GM23338 (cell line): Measurements from ENCODE around the gene SLC25A26. TPM values are rescaled to one million over a fixed set of nuclear protein-coding genes. Genes with fewer than 3 reads are reported as not detected.

Source experiments
- ATAC-seq: fragments of 200-7000 bp; cut with Tn5 transposase; 3 replicates; pipeline ENCODE4 v1.9.1; 2020
- DNase-seq: peaks from one replicate; pipeline ENCODE4 v3.0.0-alpha.2; 2015; ENCODE audit warnings: low spot score
- H2AFZ ChIP-seq: fragments of 200-600 bp; sonication (generic); 2 replicates; pipeline ENCODE4 v1.8.0; 2016; ENCODE audit warnings: antibody characterized with exemption, mild to moderate bottlenecking, moderate library complexity
- H3F3A ChIP-seq: fragments of 200-600 bp; sonication (generic); replicated peaks from 2 replicates; pipeline ENCODE4 v1.8.0; 2017; ENCODE audit warnings: antibody characterized with exemption, mixed run types, low read depth
- H3K27ac ChIP-seq: fragments of 200-600 bp; sonication (generic); 2 replicates; pipeline ENCODE4 v1.6.1; 2016; ENCODE audit warnings: low read depth
- H3K27me3 ChIP-seq: fragments of 200-600 bp; sonication (generic); 2 replicates; pipeline ENCODE4 v1.8.0; 2016; ENCODE audit warnings: mild to moderate bottlenecking, mixed run types, moderate library complexity; ENCODE audit not compliant: insufficient read depth
- H3K36me3 ChIP-seq: fragments of 200-600 bp; sonication (generic); 2 replicates; pipeline ENCODE4 v1.8.0; 2016; ENCODE audit warnings: mild to moderate bottlenecking; ENCODE audit not compliant: insufficient read depth
- H3K4me1 ChIP-seq: fragments of 200-600 bp; sonication (generic); 2 replicates; pipeline ENCODE4 v1.8.0; 2016; ENCODE audit warnings: mild to moderate bottlenecking, moderate library complexity; ENCODE audit not compliant: insufficient read depth
- H3K4me2 ChIP-seq: fragments of 200-600 bp; sonication (generic); 2 replicates; pipeline ENCODE4 v1.7.1; 2017; ENCODE audit warnings: mixed run types
- H3K4me3 ChIP-seq: fragments of 200-600 bp; sonication (generic); 2 replicates; pipeline ENCODE4 v1.6.1; 2016; ENCODE audit warnings: mixed run types
- H3K79me2 ChIP-seq: fragments of 200-600 bp; sonication (generic); replicated peaks from 2 replicates; pipeline ENCODE4 v1.8.0; 2017; ENCODE audit warnings: mild to moderate bottlenecking; ENCODE audit not compliant: insufficient read depth
- H3K9me2 ChIP-seq: fragments of 200-600 bp; sonication (generic); 2 replicates; pipeline ENCODE4 v1.8.0; 2017; ENCODE audit not compliant: insufficient read depth
- H4K20me1 ChIP-seq: fragments of 200-600 bp; sonication (generic); replicated peaks from 2 replicates; pipeline ENCODE4 v1.8.0; 2017; ENCODE audit warnings: mild to moderate bottlenecking; ENCODE audit not compliant: insufficient read depth
- H3K27ac Mint-ChIP-seq: 2 replicates; pipeline ENCODE4 v1.8.0; 2020; ENCODE audit warnings: inconsistent platforms, mild to moderate bottlenecking, moderate library complexity, mixed read lengths
- H3K27me3 Mint-ChIP-seq: 3 replicates; pipeline ENCODE4 v1.8.0; 2022; ENCODE audit warnings: low read depth, mild to moderate bottlenecking, moderate library complexity, mixed read lengths, inconsistent platforms; ENCODE audit not compliant: insufficient read depth, poor library complexity
- H3K36me3 Mint-ChIP-seq: 3 replicates; pipeline ENCODE4 v1.8.0; 2021; ENCODE audit warnings: low read depth, mild to moderate bottlenecking, inconsistent platforms, moderate library complexity, mixed read lengths
- H3K4me1 Mint-ChIP-seq: 3 replicates; pipeline ENCODE4 v1.8.0; 2020; ENCODE audit warnings: mild to moderate bottlenecking, inconsistent platforms, mixed read lengths
- H3K4me3 Mint-ChIP-seq: 3 replicates; pipeline ENCODE4 v1.8.0; 2021; ENCODE audit warnings: moderate library complexity, mild to moderate bottlenecking, inconsistent platforms, mixed read lengths
- H3K9me3 Mint-ChIP-seq: 3 replicates; pipeline ENCODE4 v1.8.0; 2020; ENCODE audit warnings: moderate library complexity, mild to moderate bottlenecking, inconsistent platforms, mixed read lengths
- EZH2 ChIP-seq: fragments of 200-600 bp; sonication (generic); IDR thresholded peaks from one replicate; pipeline ENCODE4 v1.8.0; 2017; ENCODE audit warnings: antibody characterized with exemption, mild to moderate bottlenecking, low read depth; ENCODE audit not compliant: unreplicated experiment
- EZH2phosphoT487 ChIP-seq: fragments of 200-600 bp; sonication (generic); IDR thresholded peaks from one replicate; pipeline ENCODE4 v1.8.1; 2018; ENCODE audit warnings: antibody characterized with exemption; ENCODE audit not compliant: unreplicated experiment
- NANOG ChIP-seq: IDR thresholded peaks from 2 replicates; pipeline ENCODE4 v1.6.1; 2016; ENCODE audit warnings: antibody characterized with exemption, borderline replicate concordance
- POLR2AphosphoS5 ChIP-seq: IDR thresholded peaks from 2 replicates; pipeline ENCODE4 v1.6.1; 2016; ENCODE audit warnings: antibody characterized with exemption, low read depth
- STAT1 ChIP-seq: IDR thresholded peaks from one replicate; pipeline ENCODE4 v1.6.1; 2016; ENCODE audit warnings: antibody characterized with exemption; ENCODE audit not compliant: unreplicated experiment
- ZNF114 ChIP-seq: fragments of 250-450 bp; sonication (Bioruptor Pico); IDR thresholded peaks from 2 replicates; pipeline ENCODE4 v1.5.0; 2020; ENCODE audit warnings: mild to moderate bottlenecking, moderate library complexity
- ZNF331 ChIP-seq: fragments of 250-450 bp; sonication (Bioruptor Pico); IDR thresholded peaks from 2 replicates; pipeline ENCODE4 v1.5.0; 2020; ENCODE audit warnings: low read depth, mild to moderate bottlenecking, moderate library complexity
- polyA plus RNA-seq: library from polyadenylated mRNA; unstranded; fragments of >200 nt; fragmentation: Nextera tagmentation; extraction: Ambion mirVana; gene quantifications from 2 replicates; pipeline ENCODE4 v1.2.1, GENCODE V29; 2016
- total RNA-seq: library from RNA; depleted of rRNA; stranded (reverse); fragments of >200 nt; shearing (Covaris generic); gene quantifications from 2 replicates; pipeline ENCODE4 v1.2.3, GENCODE V29; 2014
- TF ChIP-seq, protein P1 (sequence below): IDR thresholded peaks from 2 replicates; pipeline ENCODE4 v1.6.1; 2016; ENCODE audit warnings: antibody characterized with exemption
- TF ChIP-seq, protein P2 (sequence below): fragments of 250-450 bp; sonication (Bioruptor Pico); IDR thresholded peaks from 2 replicates; pipeline ENCODE4 v1.5.0; 2020; ENCODE audit warnings: mild to moderate bottlenecking, moderate library complexity
- TF ChIP-seq, protein P3 (sequence below), 2 experiments: fragments of 200-600 bp in 1 of 2; sonication (generic) in 1 of 2; conservative IDR thresholded peaks; 2 replicates each; pipeline versions ENCODE4 v1.5.1 to v1.6.1; 2016 to 2017; ENCODE audit warnings: antibody characterized with exemption in 2 of 2, low read depth in 2 of 2, mild to moderate bottlenecking in 2 of 2, moderate library complexity in 1 of 2

Gene SLC25A26
- total and polyA plus RNA-seq, 2 experiments from 2014 or later = 24.8 to 40.2 TPM

DNA sequence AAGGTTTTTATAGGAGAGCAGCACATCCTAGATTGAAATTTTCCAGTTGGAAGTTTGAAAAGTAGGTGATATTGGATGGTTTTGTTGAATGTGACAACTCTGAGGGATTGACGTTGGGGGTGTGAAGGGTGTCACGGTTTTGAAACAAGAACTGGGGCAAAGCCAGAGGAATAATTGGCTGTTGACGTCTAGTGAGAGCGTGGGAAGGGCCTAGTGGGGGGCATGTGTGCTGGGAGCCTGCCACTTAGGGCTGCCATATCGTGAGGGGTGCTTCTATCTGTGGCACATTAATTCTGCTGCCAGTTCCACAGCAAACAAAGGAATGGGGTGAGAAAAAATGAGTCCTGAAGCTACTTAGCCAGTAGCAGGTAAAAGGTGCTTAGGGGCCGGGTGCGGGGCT is 150.6 kb downstream of the SLC25A26 start:
- Mint-ChIP-seq H3K36me3 (peaks cover 17% of the 10 kb centered on the region), H3K9me3 (no peaks in the 10 kb centered on the region), H3K4me3 (no peak overlapping the region), H3K4me1 (peaks cover 7% of the 10 kb centered on the region; the same call in 2 of the 3 replicates), H3K27ac (no peak overlapping the region), H3K27me3 (peaks cover 2% of the 10 kb centered on the region)
- no peaks in the 10 kb centered on the region for H3K9me2 ChIP-seq
- no peak for DNase-seq
- H3F3A ChIP-seq = no peaks in the 10 kb centered on the region
- no peak for ATAC-seq
- H2AFZ ChIP-seq = no peak overlapping the region
- H3K27ac ChIP-seq = no peak overlapping the region
- H3K79me2 ChIP-seq = no peaks in the 10 kb centered on the region
- no peak overlapping the region for H3K4me3 ChIP-seq
- H3K4me1 ChIP-seq = peaks cover 3% of the 10 kb centered on the region; the same call in 1 of the 2 replicates
- TF ChIP-seq ZNF114 (CRISPR knock-in tag) = no peak
- no peak for TF ChIP-seq EZH2phosphoT487
- TF ChIP-seq, protein P1, sequence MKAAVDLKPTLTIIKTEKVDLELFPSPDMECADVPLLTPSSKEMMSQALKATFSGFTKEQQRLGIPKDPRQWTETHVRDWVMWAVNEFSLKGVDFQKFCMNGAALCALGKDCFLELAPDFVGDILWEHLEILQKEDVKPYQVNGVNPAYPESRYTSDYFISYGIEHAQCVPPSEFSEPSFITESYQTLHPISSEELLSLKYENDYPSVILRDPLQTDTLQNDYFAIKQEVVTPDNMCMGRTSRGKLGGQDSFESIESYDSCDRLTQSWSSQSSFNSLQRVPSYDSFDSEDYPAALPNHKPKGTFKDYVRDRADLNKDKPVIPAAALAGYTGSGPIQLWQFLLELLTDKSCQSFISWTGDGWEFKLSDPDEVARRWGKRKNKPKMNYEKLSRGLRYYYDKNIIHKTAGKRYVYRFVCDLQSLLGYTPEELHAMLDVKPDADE = no peak
- no peak for TF ChIP-seq STAT1
- no peak overlapping the region for H3K4me2 ChIP-seq
- H4K20me1 ChIP-seq = no peaks in the 10 kb centered on the region
- no peaks in the 10 kb centered on the region for H3K36me3 ChIP-seq
- H3K27me3 ChIP-seq = no peaks in the 10 kb centered on the region

DNA sequence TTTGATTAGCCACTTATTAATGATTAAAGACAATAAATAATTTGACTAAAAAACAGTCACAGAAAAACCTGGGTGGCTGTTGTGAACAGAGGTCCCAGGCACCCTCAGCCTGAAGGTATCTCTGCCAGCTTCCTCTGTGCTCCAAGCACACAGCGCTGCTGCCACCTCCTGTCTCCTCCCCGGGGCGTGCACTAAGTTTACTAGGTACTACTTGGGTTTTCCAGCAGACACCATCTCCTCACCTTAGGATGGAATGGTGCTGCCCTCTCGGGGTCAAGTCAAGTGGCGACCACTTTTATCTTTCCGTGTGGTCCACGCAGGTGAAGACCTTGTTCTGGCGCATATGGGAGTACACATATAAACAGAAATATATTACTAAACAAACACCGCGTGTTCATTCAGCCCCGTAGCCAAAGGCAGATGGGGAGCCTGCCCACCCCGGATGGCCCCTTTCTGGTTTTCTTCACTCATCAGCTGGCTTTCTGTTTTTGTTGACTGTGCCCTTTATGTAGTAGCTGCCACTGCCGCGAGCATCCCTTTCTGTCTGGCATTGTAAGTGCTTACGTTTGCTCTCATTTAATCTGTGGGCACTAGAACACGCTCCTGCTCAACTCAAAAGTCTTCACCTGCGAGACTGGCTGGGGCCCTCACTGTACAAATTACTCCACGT is 152.0 kb downstream of the SLC25A26 start:
- no peaks in the 10 kb centered on the region for H3K9me3 Mint-ChIP-seq
- peak; percentile 95 for ATAC-seq

More for the DNA sequence above, 152.0 kb downstream of the SLC25A26 start:
- no peak overlapping the region for H3K4me2 ChIP-seq
- H3K36me3 Mint-ChIP-seq = peaks cover 31% of the 10 kb centered on the region
- no peaks in the 10 kb centered on the region for H3K27me3 ChIP-seq
- peaks cover 4% of the 10 kb centered on the region; the same call in 1 of the 2 replicates for H3F3A ChIP-seq
- H3K4me1 ChIP-seq = no peaks in the 10 kb centered on the region
- no peak overlapping the region for H3K4me3 ChIP-seq
- no peak overlapping the region for H2AFZ ChIP-seq
- TF ChIP-seq STAT1 (no peak), POLR2AphosphoS5 (no peak), ZNF331 (CRISPR knock-in tag) (no peak), EZH2phosphoT487 (no peak), EZH2 (no peak), NANOG (no peak)
- TF ChIP-seq, protein P2, sequence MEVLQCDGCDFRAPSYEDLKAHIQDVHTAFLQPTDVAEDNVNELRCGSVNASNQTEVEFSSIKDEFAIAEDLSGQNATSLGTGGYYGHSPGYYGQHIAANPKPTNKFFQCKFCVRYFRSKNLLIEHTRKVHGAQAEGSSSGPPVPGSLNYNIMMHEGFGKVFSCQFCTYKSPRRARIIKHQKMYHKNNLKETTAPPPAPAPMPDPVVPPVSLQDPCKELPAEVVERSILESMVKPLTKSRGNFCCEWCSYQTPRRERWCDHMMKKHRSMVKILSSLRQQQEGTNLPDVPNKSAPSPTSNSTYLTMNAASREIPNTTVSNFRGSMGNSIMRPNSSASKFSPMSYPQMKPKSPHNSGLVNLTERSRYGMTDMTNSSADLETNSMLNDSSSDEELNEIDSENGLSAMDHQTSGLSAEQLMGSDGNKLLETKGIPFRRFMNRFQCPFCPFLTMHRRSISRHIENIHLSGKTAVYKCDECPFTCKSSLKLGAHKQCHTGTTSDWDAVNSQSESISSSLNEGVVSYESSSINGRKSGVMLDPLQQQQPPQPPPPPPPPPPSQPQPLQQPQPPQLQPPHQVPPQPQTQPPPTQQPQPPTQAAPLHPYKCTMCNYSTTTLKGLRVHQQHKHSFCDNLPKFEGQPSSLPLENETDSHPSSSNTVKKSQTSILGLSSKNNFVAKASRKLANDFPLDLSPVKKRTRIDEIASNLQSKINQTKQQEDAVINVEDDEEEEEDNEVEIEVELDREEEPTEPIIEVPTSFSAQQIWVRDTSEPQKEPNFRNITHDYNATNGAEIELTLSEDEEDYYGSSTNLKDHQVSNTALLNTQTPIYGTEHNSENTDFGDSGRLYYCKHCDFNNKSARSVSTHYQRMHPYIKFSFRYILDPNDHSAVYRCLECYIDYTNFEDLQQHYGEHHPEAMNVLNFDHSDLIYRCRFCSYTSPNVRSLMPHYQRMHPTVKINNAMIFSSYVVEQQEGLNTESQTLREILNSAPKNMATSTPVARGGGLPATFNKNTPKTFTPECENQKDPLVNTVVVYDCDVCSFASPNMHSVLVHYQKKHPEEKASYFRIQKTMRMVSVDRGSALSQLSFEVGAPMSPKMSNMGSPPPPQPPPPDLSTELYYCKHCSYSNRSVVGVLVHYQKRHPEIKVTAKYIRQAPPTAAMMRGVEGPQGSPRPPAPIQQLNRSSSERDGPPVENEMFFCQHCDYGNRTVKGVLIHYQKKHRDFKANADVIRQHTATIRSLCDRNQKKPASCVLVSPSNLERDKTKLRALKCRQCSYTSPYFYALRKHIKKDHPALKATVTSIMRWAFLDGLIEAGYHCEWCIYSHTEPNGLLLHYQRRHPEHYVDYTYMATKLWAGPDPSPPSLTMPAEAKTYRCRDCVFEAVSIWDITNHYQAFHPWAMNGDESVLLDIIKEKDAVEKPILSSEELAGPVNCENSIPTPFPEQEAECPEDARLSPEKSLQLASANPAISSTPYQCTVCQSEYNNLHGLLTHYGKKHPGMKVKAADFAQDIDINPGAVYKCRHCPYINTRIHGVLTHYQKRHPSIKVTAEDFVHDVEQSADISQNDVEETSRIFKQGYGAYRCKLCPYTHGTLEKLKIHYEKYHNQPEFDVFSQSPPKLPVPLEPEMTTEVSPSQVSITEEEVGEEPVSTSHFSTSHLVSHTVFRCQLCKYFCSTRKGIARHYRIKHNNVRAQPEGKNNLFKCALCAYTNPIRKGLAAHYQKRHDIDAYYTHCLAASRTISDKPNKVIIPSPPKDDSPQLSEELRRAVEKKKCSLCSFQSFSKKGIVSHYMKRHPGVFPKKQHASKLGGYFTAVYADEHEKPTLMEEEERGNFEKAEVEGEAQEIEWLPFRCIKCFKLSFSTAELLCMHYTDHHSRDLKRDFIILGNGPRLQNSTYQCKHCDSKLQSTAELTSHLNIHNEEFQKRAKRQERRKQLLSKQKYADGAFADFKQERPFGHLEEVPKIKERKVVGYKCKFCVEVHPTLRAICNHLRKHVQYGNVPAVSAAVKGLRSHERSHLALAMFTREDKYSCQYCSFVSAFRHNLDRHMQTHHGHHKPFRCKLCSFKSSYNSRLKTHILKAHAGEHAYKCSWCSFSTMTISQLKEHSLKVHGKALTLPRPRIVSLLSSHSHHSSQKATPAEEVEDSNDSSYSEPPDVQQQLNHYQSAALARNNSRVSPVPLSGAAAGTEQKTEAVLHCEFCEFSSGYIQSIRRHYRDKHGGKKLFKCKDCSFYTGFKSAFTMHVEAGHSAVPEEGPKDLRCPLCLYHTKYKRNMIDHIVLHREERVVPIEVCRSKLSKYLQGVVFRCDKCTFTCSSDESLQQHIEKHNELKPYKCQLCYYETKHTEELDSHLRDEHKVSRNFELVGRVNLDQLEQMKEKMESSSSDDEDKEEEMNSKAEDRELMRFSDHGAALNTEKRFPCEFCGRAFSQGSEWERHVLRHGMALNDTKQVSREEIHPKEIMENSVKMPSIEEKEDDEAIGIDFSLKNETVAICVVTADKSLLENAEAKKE (CRISPR knock-in tag) = peak; percentile 83; the same call in 1 of the 2 replicates
- TF ChIP-seq, protein P1 = no peak
- TF ChIP-seq, protein P3, sequence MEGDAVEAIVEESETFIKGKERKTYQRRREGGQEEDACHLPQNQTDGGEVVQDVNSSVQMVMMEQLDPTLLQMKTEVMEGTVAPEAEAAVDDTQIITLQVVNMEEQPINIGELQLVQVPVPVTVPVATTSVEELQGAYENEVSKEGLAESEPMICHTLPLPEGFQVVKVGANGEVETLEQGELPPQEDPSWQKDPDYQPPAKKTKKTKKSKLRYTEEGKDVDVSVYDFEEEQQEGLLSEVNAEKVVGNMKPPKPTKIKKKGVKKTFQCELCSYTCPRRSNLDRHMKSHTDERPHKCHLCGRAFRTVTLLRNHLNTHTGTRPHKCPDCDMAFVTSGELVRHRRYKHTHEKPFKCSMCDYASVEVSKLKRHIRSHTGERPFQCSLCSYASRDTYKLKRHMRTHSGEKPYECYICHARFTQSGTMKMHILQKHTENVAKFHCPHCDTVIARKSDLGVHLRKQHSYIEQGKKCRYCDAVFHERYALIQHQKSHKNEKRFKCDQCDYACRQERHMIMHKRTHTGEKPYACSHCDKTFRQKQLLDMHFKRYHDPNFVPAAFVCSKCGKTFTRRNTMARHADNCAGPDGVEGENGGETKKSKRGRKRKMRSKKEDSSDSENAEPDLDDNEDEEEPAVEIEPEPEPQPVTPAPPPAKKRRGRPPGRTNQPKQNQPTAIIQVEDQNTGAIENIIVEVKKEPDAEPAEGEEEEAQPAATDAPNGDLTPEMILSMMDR (conservative IDR thresholded peaks at IDR 0.05; ENCODE audit: low read depth in 2 of 2) = peak; percentile 70 to 96
- H4K20me1 ChIP-seq = no peaks in the 10 kb centered on the region; the same call in 1 of the 2 replicates
- no peak overlapping the region for H3K27ac ChIP-seq
- no peaks in the 10 kb centered on the region for H3K4me1 Mint-ChIP-seq
- H3K9me2 ChIP-seq = no peaks in the 10 kb centered on the region
- H3K4me3 Mint-ChIP-seq = no peak overlapping the region
- H3K27ac Mint-ChIP-seq = no peak overlapping the region
- H3K27me3 Mint-ChIP-seq = peaks cover 2% of the 10 kb centered on the region
- DNase-seq = peak; percentile 89
- peaks cover 4% of the 10 kb centered on the region; the same call in 1 of the 2 replicates for H3K36me3 ChIP-seq
- H3K79me2 ChIP-seq = no peaks in the 10 kb centered on the region
